ENCODE results near the gene MYBPC2. TPM values are rescaled to one million over a fixed set of nuclear protein-coding genes. Genes with fewer than 3 reads are reported as not detected.

MYBPC2 gene
- total RNA-seq, 6 experiments from 2014 or later = 0.12 to 0.56 (median 0.30) TPM; not detected in 3

GRCh38 chr19:50406829-50407228 lies 25.9 kb upstream of the MYBPC2 start:
- H3K4me3 ChIP-seq = no peak overlapping the region
- 90% methylated on average over 2 of the region's 19 CpGs for WGBS (ENCODE audit: insufficient coverage, low coverage, low lambda C conversion rate, missing lambda C conversion rate)
- H3K9me3 ChIP-seq = no peaks in the 10 kb centered on the region
- DNase-seq = no peak
- no peaks in the 10 kb centered on the region for H3K36me3 ChIP-seq
- intact Hi-C loops (cut with DNase I) = no loop called here
- TF ChIP-seq POLR2A (IDR thresholded peaks at IDR 0.05) = no peak
- H3K27ac ChIP-seq = no peak overlapping the region
- no peaks in the 10 kb centered on the region for H3K4me1 ChIP-seq
- ATAC-seq = no peak
- no peaks in the 10 kb centered on the region for H3K27me3 ChIP-seq

GRCh38 chr19:50409347-50409746 lies 23.3 kb upstream of the MYBPC2 start:
- Histone ChIP-seq H3K27ac (no peak overlapping the region), H3K4me3 (no peak overlapping the region), H3K9me3 (no peaks in the 10 kb centered on the region), H3K36me3 (no peaks in the 10 kb centered on the region), H3K27me3 (no peaks in the 10 kb centered on the region), H3K4me1 (no peaks in the 10 kb centered on the region)
- DNase-seq = no peak
- intact Hi-C loops (cut with DNase I) = no loop called here
- TF ChIP-seq POLR2A (IDR thresholded peaks at IDR 0.05) = no peak
- no peak for TF ChIP-seq CTCF (IDR thresholded peaks at IDR 0.05)
- WGBS (ENCODE audit: insufficient coverage, low coverage, low lambda C conversion rate, missing lambda C conversion rate) = no CpG with 5 or more reads among the region's 17 CpGs
- no peak for ATAC-seq

- intact Hi-C loops (cut with DNase I) = no loop called here
- Histone ChIP-seq H3K27me3 (no peaks in the 10 kb centered on the region), H3K4me3 (no peak overlapping the region), H3K9me3 (no peaks in the 10 kb centered on the region), H3K4me1 (no peaks in the 10 kb centered on the region), H3K36me3 (no peaks in the 10 kb centered on the region), H3K27ac (no peak overlapping the region)
- TF ChIP-seq POLR2A (IDR thresholded peaks at IDR 0.05) = no peak
- TF ChIP-seq CTCF (IDR thresholded peaks at IDR 0.05) = no peak
- DNase-seq (no peak), ATAC-seq (no peak)
- WGBS (ENCODE audit: insufficient coverage, low coverage, low lambda C conversion rate, missing lambda C conversion rate) = 53% methylated on average over 3 of the region's 10 CpGs
Measured at GRCh38 chr19:50410109-50410508, 22.6 kb upstream of the MYBPC2 start.

- H3K27me3 ChIP-seq = no peaks in the 10 kb centered on the region
- H3K4me1 ChIP-seq = no peaks in the 10 kb centered on the region
- intact Hi-C loops (cut with DNase I) = no loop called here
- no peaks in the 10 kb centered on the region for H3K36me3 ChIP-seq
- ATAC-seq = no peak
- TF ChIP-seq POLR2A (IDR thresholded peaks at IDR 0.05) = no peak
- no peak for TF ChIP-seq CTCF (IDR thresholded peaks at IDR 0.05)
- no peak overlapping the region for H3K27ac ChIP-seq
- no peak overlapping the region for H3K4me3 ChIP-seq
- WGBS (ENCODE audit: insufficient coverage, low coverage, low lambda C conversion rate, missing lambda C conversion rate) = 97% methylated on average over 2 of the region's 2 CpGs
- H3K9me3 ChIP-seq = no peaks in the 10 kb centered on the region
- DNase-seq = no peak
Measured at GRCh38 chr19:50412419-50412818, 20.3 kb upstream of the MYBPC2 start.

GRCh38 chr19:50413096-50413495 lies 19.6 kb upstream of the MYBPC2 start:
- no peaks in the 10 kb centered on the region for H3K9me3 ChIP-seq
- intact Hi-C loops (cut with DNase I) = no loop called here
- no peak overlapping the region for H3K4me3 ChIP-seq
- ATAC-seq (no peak), DNase-seq (no peak)
- H3K4me1 ChIP-seq = no peaks in the 10 kb centered on the region
- H3K27ac ChIP-seq = no peak overlapping the region
- no peaks in the 10 kb centered on the region for H3K27me3 ChIP-seq
- WGBS (ENCODE audit: insufficient coverage, low coverage, low lambda C conversion rate, missing lambda C conversion rate) = 94% methylated on average over 7 of the region's 13 CpGs
- H3K36me3 ChIP-seq = no peaks in the 10 kb centered on the region
- no peak for TF ChIP-seq POLR2A (IDR thresholded peaks at IDR 0.05)

- no peaks in the 10 kb centered on the region for H3K36me3 ChIP-seq
- 80% methylated on average over 1 of the region's 21 CpGs for WGBS (ENCODE audit: insufficient coverage, low coverage, low lambda C conversion rate, missing lambda C conversion rate)
- no peaks in the 10 kb centered on the region for H3K4me1 ChIP-seq
- H3K4me3 ChIP-seq = no peak overlapping the region
- H3K9me3 ChIP-seq = no peaks in the 10 kb centered on the region
- TF ChIP-seq CTCF (IDR thresholded peaks at IDR 0.05) (no peak), POLR2A (IDR thresholded peaks at IDR 0.05) (no peak)
- H3K27me3 ChIP-seq = no peaks in the 10 kb centered on the region
- no peak for ATAC-seq
- H3K27ac ChIP-seq = no peak overlapping the region
- DNase-seq = no peak
- intact Hi-C loops (cut with DNase I) = no loop called here
Measured at GRCh38 chr19:50413531-50413930, 19.2 kb upstream of the MYBPC2 start.

Data from right lobe of liver (tissue), 6 donors.